Fibroblast of pulmonary artery (primary cell): Measurements from ENCODE around the gene ANKUB1.

ENCODE experiments used
- DNase-seq: peaks from one replicate; pipeline ENCODE4 v3.0.0-alpha.2; 2010; ENCODE audit warnings: low read depth
- H3K4me3 ChIP-seq: replicated peaks from 2 replicates; pipeline ENCODE4 v1.5.1; 2011; ENCODE audit warnings: low read depth, mild to moderate bottlenecking, control low read depth, low read length, moderate library complexity
- TF ChIP-seq, protein P1 (sequence below): IDR thresholded peaks from 2 replicates; pipeline ENCODE4 v1.5.1; 2011; ENCODE audit warnings: mild to moderate bottlenecking, control low read depth, low read length, inconsistent platforms; ENCODE audit errors: missing control alignments

Gene ANKUB1

DNA sequence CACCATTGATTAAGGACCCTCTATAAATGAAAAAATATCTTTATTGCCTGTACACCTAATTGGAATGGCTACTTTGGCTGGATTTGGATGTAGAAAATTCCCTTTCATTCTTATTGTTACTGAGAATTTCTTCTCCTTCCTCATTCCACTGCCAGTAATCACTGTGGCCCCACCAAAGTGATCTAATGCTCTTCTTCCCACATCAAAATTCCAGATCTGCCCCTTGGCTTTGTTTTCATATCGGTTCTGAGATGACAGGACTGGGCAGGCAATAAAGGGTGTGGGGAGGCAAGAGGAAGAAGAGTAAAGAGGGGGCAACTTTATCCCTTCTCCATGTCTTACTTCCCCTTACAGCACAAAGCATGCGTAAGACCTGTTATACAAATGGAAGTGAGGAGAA lies 2.1 kb downstream of the ANKUB1 start:
- H3K4me3 ChIP-seq, result no peak overlapping the region
- DNase-seq, result no peak
- TF ChIP-seq, protein P1, sequence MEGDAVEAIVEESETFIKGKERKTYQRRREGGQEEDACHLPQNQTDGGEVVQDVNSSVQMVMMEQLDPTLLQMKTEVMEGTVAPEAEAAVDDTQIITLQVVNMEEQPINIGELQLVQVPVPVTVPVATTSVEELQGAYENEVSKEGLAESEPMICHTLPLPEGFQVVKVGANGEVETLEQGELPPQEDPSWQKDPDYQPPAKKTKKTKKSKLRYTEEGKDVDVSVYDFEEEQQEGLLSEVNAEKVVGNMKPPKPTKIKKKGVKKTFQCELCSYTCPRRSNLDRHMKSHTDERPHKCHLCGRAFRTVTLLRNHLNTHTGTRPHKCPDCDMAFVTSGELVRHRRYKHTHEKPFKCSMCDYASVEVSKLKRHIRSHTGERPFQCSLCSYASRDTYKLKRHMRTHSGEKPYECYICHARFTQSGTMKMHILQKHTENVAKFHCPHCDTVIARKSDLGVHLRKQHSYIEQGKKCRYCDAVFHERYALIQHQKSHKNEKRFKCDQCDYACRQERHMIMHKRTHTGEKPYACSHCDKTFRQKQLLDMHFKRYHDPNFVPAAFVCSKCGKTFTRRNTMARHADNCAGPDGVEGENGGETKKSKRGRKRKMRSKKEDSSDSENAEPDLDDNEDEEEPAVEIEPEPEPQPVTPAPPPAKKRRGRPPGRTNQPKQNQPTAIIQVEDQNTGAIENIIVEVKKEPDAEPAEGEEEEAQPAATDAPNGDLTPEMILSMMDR, result no peak

- H3K4me3 ChIP-seq, result no peak overlapping the region
- TF ChIP-seq, protein P1, result no peak
- peak; percentile 14 for DNase-seq
Observed at GRCh38 chr3:149784064-149784704, 8.2 kb downstream of the ANKUB1 start.

DNA sequence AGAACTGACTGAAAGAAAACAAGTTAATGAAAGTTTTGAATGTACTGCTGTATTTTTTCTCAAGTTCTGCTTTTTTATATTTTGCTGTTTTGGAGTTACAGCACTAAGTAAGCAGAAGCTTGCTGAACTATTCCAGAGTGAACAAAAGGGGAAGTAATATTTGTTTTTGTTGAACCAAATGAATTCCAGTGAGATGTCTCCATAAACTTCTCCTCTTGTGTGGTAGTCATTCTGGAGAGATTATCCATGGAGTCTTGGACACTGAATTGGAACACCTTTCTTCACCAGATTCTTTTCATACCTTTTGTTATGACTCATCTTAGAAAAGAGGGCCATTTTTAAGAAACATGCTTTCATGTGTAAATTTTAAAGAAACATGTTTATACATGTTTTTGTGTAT lies 8.8 kb downstream of the ANKUB1 start:
- TF ChIP-seq, protein P1, result no peak
- DNase-seq, result peak; percentile 68
- no peak overlapping the region for H3K4me3 ChIP-seq

DNA sequence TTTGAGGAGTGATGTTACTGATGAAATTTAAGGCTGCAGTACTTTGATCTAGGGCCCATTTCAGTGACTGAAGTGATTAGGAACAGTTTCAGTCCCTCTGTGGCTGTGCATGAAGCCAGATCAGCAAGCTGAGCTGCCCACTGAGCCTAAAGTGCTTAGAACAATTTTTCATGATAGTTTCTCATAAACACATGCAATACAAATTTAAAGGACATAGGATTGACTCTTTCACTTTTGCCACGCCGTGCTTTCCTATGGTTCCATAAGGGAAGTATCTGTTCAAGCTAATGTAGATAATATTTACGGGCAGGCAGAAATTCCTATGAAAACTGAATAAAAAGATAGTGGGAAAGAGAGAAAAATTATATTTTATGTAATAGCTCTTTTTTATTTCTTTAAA lies 10.6 kb downstream of the ANKUB1 start:
- no peak overlapping the region for H3K4me3 ChIP-seq
- TF ChIP-seq, protein P1, result no peak
- no peak for DNase-seq

GRCh38 chr3:149781211-149781610 lies 11.1 kb downstream of the ANKUB1 start:
- H3K4me3 ChIP-seq, result no peak overlapping the region
- TF ChIP-seq, protein P1, result no peak
- no peak for DNase-seq

DNA sequence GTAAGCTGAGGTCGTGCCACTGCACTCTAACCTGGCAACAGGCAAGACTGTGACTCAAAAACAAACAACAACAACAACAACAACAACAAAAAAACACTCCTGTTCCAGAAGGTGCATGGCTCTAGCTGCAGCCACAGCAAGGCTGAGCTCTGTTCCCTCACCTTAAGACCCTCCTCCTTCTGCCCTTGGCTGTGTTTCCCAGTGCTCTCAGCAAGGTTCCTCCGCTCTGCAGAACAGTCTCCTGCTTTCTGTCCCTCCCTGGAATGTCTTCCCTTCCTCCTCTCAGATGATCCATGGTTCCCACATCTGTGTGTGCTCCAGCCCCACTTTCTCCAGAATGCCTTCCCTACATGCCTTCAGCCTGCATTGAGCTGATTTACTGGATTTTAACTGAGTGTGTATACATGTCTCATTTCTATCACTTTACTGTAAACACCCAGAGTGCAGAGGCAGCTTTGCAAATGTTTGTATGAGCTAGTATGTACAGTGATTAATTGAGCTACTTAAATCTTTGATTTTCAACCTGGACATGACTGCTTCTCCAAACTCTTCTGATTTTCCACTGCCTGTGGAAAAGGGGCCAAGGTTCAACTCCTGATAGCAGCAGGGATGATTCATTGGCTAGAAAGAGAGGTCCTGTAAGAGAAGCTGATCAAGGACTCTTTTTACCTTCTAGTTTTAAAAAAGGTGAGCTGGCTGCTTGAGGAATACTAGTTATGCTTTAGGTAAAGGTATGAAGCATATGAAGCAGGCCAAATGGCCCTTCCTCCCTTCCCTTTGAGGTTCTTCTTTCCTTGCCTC lies 14.7 kb downstream of the ANKUB1 start:
- no peak for DNase-seq
- H3K4me3 ChIP-seq, result no peak overlapping the region
- TF ChIP-seq, protein P1, result no peak
